Activated naive CD4-positive, alpha-beta T cell (primary cell): ENCODE results near the gene GLIS2.
"Not testable (repeated sequence)": the region's sequence is repeated elsewhere in the genome, so short reads cannot be mapped to it uniquely, and the experiment has no call there.

Experiments used
- DNase-seq, 4 experiments: peaks; one replicate each; lab custom pipeline; 2025; lab: John Stamatoyannopoulos, UW

The GLIS2 gene

GRCh38 chr16:4334724-4335495, 19.0 kb downstream of the GLIS2 start:
- DNase-seq = no peak

GRCh38 chr16:4336701-4337539, 21.1 kb downstream of the GLIS2 start:
- DNase-seq = no peak

GRCh38 chr16:4337540-4338088, 21.7 kb downstream of the GLIS2 start:
- no peak for DNase-seq

- no peak for DNase-seq
These were observed 22.3 kb downstream of the GLIS2 start for GRCh38 chr16:4338125-4338582.

- no peak for DNase-seq
These were observed 22.9 kb downstream of the GLIS2 start for GRCh38 chr16:4338712-4339299.

GRCh38 chr16:4339455-4339854, 23.6 kb downstream of the GLIS2 start:
- no peak for DNase-seq

- no peak for DNase-seq
These were observed 24.0 kb downstream of the GLIS2 start for GRCh38 chr16:4339909-4340308.

- no peak for DNase-seq
These were observed 24.6 kb downstream of the GLIS2 start for GRCh38 chr16:4340443-4340842.

GRCh38 chr16:4341250-4341649, 25.4 kb downstream of the GLIS2 start:
- no peak for DNase-seq

GRCh38 chr16:4342866-4343744, 27.2 kb downstream of the GLIS2 start:
- DNase-seq = no peak

GRCh38 chr16:4344300-4344982, 28.6 kb downstream of the GLIS2 start:
- DNase-seq = not testable (repeated sequence)

GRCh38 chr16:4344983-4345835, 29.3 kb downstream of the GLIS2 start:
- no peak for DNase-seq

- DNase-seq = no peak
These were observed 30.2 kb downstream of the GLIS2 start for GRCh38 chr16:4345836-4346781.

GRCh38 chr16:4347010-4347409, 31.1 kb downstream of the GLIS2 start:
- no peak for DNase-seq

GRCh38 chr16:4347765-4348509, 32.1 kb downstream of the GLIS2 start:
- DNase-seq = no peak

- no peak for DNase-seq
These were observed 33.5 kb downstream of the GLIS2 start for GRCh38 chr16:4349332-4349731.

- no peak for DNase-seq
These were observed 34.5 kb downstream of the GLIS2 start for GRCh38 chr16:4350365-4350786.
